Thymus (tissue), 11 donors: ENCODE measurements around the gene P2RY14. TPM values are rescaled to one million over a fixed set of nuclear protein-coding genes. Genes with fewer than 3 reads are reported as not detected.
A peak's percentile ranks its signal among the peaks of the same experiment; 100 is the strongest.

Experiments used
- DNase-seq, 9 donors: peaks; one replicate each; pipeline ENCODE4 v3.0.0-alpha.2; 2013; ENCODE audit warnings: low spot score in 9 of 9, low read depth in 6 of 9, missing footprints in 1 of 9
- H3K27ac ChIP-seq, 2 donors: one replicate each; pipeline ENCODE4 v1.5.1; 2013; ENCODE audit warnings: control low read depth in 1 of 2, low read depth in 1 of 2, low read length in 1 of 2, mild to moderate bottlenecking in 1 of 2, moderate library complexity in 1 of 2
- H3K27me3 ChIP-seq, 2 donors: one replicate each; pipeline ENCODE4 v1.5.1; 2013; ENCODE audit warnings: low read length in 1 of 2; ENCODE audit not compliant: control insufficient read depth in 2 of 2, insufficient read depth in 1 of 2
- H3K36me3 ChIP-seq, 2 donors: one replicate each; pipeline ENCODE4 v1.5.1; 2013; ENCODE audit warnings: low read length in 1 of 2, mild to moderate bottlenecking in 1 of 2, moderate library complexity in 1 of 2; ENCODE audit not compliant: control insufficient read depth in 2 of 2, insufficient read depth in 2 of 2
- H3K4me1 ChIP-seq, 2 donors: one replicate each; pipeline ENCODE4 v1.5.1; 2013; ENCODE audit warnings: low read length in 2 of 2; ENCODE audit not compliant: control insufficient read depth in 2 of 2, insufficient read depth in 2 of 2
- H3K4me3 ChIP-seq, 2 donors: one replicate each; pipeline ENCODE4 v1.5.1; 2013; ENCODE audit warnings: low read length in 2 of 2, control low read depth in 1 of 2, mild to moderate bottlenecking in 1 of 2
- H3K9me3 ChIP-seq, 2 donors: one replicate each; pipeline ENCODE4 v1.5.1; 2013; ENCODE audit warnings: low read length in 1 of 2, mild to moderate bottlenecking in 1 of 2; ENCODE audit not compliant: control insufficient read depth in 2 of 2, insufficient read depth in 1 of 2
- WGBS: extraction: QIAGEN DNeasy Blood & Tissue Kit; methylation state at CpG from one replicate; pipeline ENCODE4 v1.1.7; 2013; 5-methylcytosine and 5-hydroxymethylcytosine counted together
- polyA plus RNA-seq: library from polyadenylated mRNA; stranded (reverse); fragments of 200-250 nt; gene quantifications from one replicate; pipeline ENCODE4 v1.2.3, GENCODE V29; 2013
- total RNA-seq: library from RNA; stranded (reverse); fragments of 120-200 nt; gene quantifications from one replicate; pipeline ENCODE4 v1.2.4, GENCODE V29; 2013
- donor health status: healthy.

Gene P2RY14
- total and polyA plus RNA-seq, 2 donors: 2.1 to 8.2 TPM

GRCh38 chr3:151218136-151218535 lies 60.2 kb downstream of the P2RY14 start:
- H3K9me3 ChIP-seq: peaks cover 0 to 9% of the 10 kb centered on the region in 2 donors
- 99% methylated on average over 1 of the region's 1 CpG for WGBS

GRCh38 chr3:151216641-151217607 lies 61.4 kb downstream of the P2RY14 start:
- H3K4me3 ChIP-seq: no peak overlapping the region
- H3K4me1 ChIP-seq: no peaks in the 10 kb centered on the region
- H3K27me3 ChIP-seq: no peaks in the 10 kb centered on the region

More at GRCh38 chr3:151218136-151218535, 60.2 kb downstream of the P2RY14 start:
- no peaks in the 10 kb centered on the region for H3K4me1 ChIP-seq
- H3K27ac ChIP-seq: no peak overlapping the region
- H3K27me3 ChIP-seq: no peaks in the 10 kb centered on the region
- no peaks in the 10 kb centered on the region for H3K36me3 ChIP-seq
- DNase-seq: no peak
- no peak overlapping the region for H3K4me3 ChIP-seq

GRCh38 chr3:151214459-151214858 lies 63.9 kb downstream of the P2RY14 start:
- Histone ChIP-seq H3K27ac (no peak overlapping the region), H3K9me3 (no peaks in the 10 kb centered on the region), H3K27me3 (no peaks in the 10 kb centered on the region), H3K36me3 (no peaks in the 10 kb centered on the region), H3K4me1 (peaks cover 7 to 8% of the 10 kb centered on the region in 2 donors), H3K4me3 (no peak overlapping the region)
- 93% methylated on average over 1 of the region's 1 CpG for WGBS
- no peak for DNase-seq

More at GRCh38 chr3:151216641-151217607, 61.4 kb downstream of the P2RY14 start:
- no peak for DNase-seq
- Histone ChIP-seq H3K9me3 (peaks cover 0 to 8% of the 10 kb centered on the region in 2 donors), H3K36me3 (no peaks in the 10 kb centered on the region), H3K27ac (no peak overlapping the region)
- 95% methylated on average over 3 of the region's 3 CpGs for WGBS

- H3K4me3 ChIP-seq: no peak overlapping the region
- H3K4me1 ChIP-seq: peaks cover 8 to 10% of the 10 kb centered on the region in 2 donors
- no peak for DNase-seq
- H3K27me3 ChIP-seq: no peaks in the 10 kb centered on the region
- H3K27ac ChIP-seq: no peak overlapping the region
- no peaks in the 10 kb centered on the region for H3K36me3 ChIP-seq
- WGBS: 97% methylated on average over 5 of the region's 5 CpGs
- no peaks in the 10 kb centered on the region for H3K9me3 ChIP-seq
Observed at GRCh38 chr3:151213881-151214280, 64.5 kb downstream of the P2RY14 start.

GRCh38 chr3:151213151-151213550 lies 65.2 kb downstream of the P2RY14 start:
- Histone ChIP-seq H3K4me3 (no peak overlapping the region), H3K27ac (no peak overlapping the region), H3K9me3 (no peaks in the 10 kb centered on the region), H3K27me3 (no peaks in the 10 kb centered on the region), H3K4me1 (peaks cover 8 to 10% of the 10 kb centered on the region in 2 donors), H3K36me3 (no peaks in the 10 kb centered on the region)
- 94% methylated on average over 4 of the region's 4 CpGs for WGBS
- DNase-seq: no peak

- peaks cover 8 to 12% of the 10 kb centered on the region in 2 donors for H3K4me1 ChIP-seq
- H3K27ac ChIP-seq: peak overlapping the region in 1 of 2 donors; percentile 1
- no peaks in the 10 kb centered on the region for H3K9me3 ChIP-seq
- DNase-seq: peak in 3 of 9 donors; percentile 25 to 59 (median 47)
- no peaks in the 10 kb centered on the region for H3K27me3 ChIP-seq
- 40% methylated on average over 4 of the region's 4 CpGs for WGBS
- H3K4me3 ChIP-seq: no peak overlapping the region
- H3K36me3 ChIP-seq: no peaks in the 10 kb centered on the region
Observed at GRCh38 chr3:151210676-151211381, 67.5 kb downstream of the P2RY14 start.

GRCh38 chr3:151209654-151210053 lies 68.7 kb downstream of the P2RY14 start:
- Histone ChIP-seq H3K9me3 (no peaks in the 10 kb centered on the region), H3K27ac (no peak overlapping the region), H3K4me1 (peaks cover 12 to 18% of the 10 kb centered on the region in 2 donors), H3K4me3 (no peak overlapping the region), H3K27me3 (no peaks in the 10 kb centered on the region), H3K36me3 (no peaks in the 10 kb centered on the region)
- DNase-seq: peak in 1 of 9 donors; percentile 66
- WGBS: 67% methylated on average over 3 of the region's 3 CpGs

- WGBS: 94% methylated on average over 3 of the region's 3 CpGs
Observed at GRCh38 chr3:151206201-151206600, 72.1 kb downstream of the P2RY14 start.

GRCh38 chr3:151205482-151205881 lies 72.9 kb downstream of the P2RY14 start:
- H3K4me3 ChIP-seq: no peak overlapping the region
- no peak for DNase-seq
- 97% methylated on average over 6 of the region's 6 CpGs for WGBS
- peaks cover 12 to 20% of the 10 kb centered on the region in 2 donors for H3K4me1 ChIP-seq
- no peak overlapping the region for H3K27ac ChIP-seq
- H3K27me3 ChIP-seq: no peaks in the 10 kb centered on the region
- no peaks in the 10 kb centered on the region for H3K36me3 ChIP-seq
- H3K9me3 ChIP-seq: no peaks in the 10 kb centered on the region

More at GRCh38 chr3:151206201-151206600, 72.1 kb downstream of the P2RY14 start:
- Histone ChIP-seq H3K27ac (no peak overlapping the region), H3K9me3 (no peaks in the 10 kb centered on the region), H3K4me3 (no peak overlapping the region), H3K27me3 (no peaks in the 10 kb centered on the region), H3K36me3 (no peaks in the 10 kb centered on the region), H3K4me1 (peaks cover 12 to 20% of the 10 kb centered on the region in 2 donors)
- no peak for DNase-seq
